Activated CD8-positive, alpha-beta memory T cell treated with anti-CD3 and anti-CD28 coated beads for 4 hours (primary cell): ENCODE measurements around the gene MYO5C.

Experiments
- DNase-seq, 2 donors: peaks; one replicate each; pipeline ENCODE4 v3.0.0-alpha.2; 2020; ENCODE audit warnings: low read depth in 2 of 2

The MYO5C gene

GRCh38 chr15:52150871-52151270, 144.7 kb downstream of the MYO5C start:
- DNase-seq = no peak

GRCh38 chr15:52150043-52150825, 145.4 kb downstream of the MYO5C start:
- no peak for DNase-seq

- no peak for DNase-seq
Observed at GRCh38 chr15:52148403-52148802, 147.2 kb downstream of the MYO5C start.

GRCh38 chr15:52146776-52147175, 148.8 kb downstream of the MYO5C start:
- no peak for DNase-seq

- no peak for DNase-seq
Observed at GRCh38 chr15:52146261-52146660, 149.3 kb downstream of the MYO5C start.

- no peak for DNase-seq
Observed at GRCh38 chr15:52144656-52145178, 150.9 kb downstream of the MYO5C start.

- no peak for DNase-seq
Observed at GRCh38 chr15:52143873-52144272, 151.7 kb downstream of the MYO5C start.
